Heart left ventricle (tissue), 13 donors: Measurements from ENCODE around the gene CCDC192.

ENCODE experiments used
- POLR2A ChIP-seq, 2 donors: fragments of 450-650 bp; IDR thresholded peaks; one replicate each; pipeline ENCODE4 v1.6.1; 2017; ENCODE audit warnings: antibody characterized with exemption in 2 of 2, mild to moderate bottlenecking in 2 of 2, moderate library complexity in 2 of 2
- TF ChIP-seq, protein P1 (sequence below), 12 donors: fragments of 200-600 bp; sonication (generic) in 4 of 12; IDR thresholded peaks; one replicate each; pipeline versions ENCODE4 v1.5.0 to v1.8.0; 2018 to 2022; ENCODE audit warnings: antibody characterized with exemption in 12 of 12, mild to moderate bottlenecking in 5 of 12
- donor health status: ischemic (EF 13 %, LVEDD 7.1; RV severe dilation, severe dysfunction).
- donor health status: DM: no; HTN: yes; CAD: no.
- donor health status: DM: no; HTN: no; CAD: no.
- donor health status: ischemic (EF 25% LVEDD 6.9; RV normal size, moderate dysfunction).
- donor health status: ischemic (EF 25% LVEDD 5.7; RV mildly dilated, moderate dysfunction).
- donor health status: ischemic (EF 35%, LVEDD 5.7; RV mildly dilated, moderate dysfunction).
- donor health status: nonischemic (EF 11% LVEDD 7.7; RV severe dilation, severe dysfunction).
- donor health status: DM: yes; HTN: yes; CAD: no.
- donor health status: PGD.
- donor health status: ischemic (EF 29% LVEDD 5.4; RV normal size, mild dysfunction).
- donor health status: nonischemic (EF 23%, LVEDD 6.1; RV moderate dilation, normal function).

DNA sequence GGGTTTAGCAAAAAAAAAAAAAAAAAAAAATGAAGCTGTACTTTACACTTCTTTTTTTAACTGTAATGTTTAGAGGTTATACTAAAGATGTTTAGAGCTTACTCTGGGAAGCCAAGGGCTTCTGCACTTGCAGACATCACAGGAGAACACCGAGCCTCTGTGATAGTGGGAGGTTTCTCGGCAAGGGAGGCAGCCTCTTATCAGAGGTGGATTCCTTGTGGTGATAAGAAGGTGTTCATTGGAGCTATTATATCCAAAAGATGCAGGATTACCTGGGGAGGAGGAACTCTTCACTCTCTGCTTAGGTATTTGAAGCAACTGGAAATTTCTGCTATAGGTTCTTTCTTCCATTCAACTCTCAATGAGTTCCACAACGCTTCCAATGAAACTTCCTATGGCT is 209.2 kb downstream of the CCDC192 start:
- TF ChIP-seq POLR2A (IDR thresholded peaks at IDR 0.05) = no peak
- TF ChIP-seq, protein P1, sequence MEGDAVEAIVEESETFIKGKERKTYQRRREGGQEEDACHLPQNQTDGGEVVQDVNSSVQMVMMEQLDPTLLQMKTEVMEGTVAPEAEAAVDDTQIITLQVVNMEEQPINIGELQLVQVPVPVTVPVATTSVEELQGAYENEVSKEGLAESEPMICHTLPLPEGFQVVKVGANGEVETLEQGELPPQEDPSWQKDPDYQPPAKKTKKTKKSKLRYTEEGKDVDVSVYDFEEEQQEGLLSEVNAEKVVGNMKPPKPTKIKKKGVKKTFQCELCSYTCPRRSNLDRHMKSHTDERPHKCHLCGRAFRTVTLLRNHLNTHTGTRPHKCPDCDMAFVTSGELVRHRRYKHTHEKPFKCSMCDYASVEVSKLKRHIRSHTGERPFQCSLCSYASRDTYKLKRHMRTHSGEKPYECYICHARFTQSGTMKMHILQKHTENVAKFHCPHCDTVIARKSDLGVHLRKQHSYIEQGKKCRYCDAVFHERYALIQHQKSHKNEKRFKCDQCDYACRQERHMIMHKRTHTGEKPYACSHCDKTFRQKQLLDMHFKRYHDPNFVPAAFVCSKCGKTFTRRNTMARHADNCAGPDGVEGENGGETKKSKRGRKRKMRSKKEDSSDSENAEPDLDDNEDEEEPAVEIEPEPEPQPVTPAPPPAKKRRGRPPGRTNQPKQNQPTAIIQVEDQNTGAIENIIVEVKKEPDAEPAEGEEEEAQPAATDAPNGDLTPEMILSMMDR (IDR thresholded peaks at IDR 0.05) = no peak
